Measurements from ENCODE around the gene HAUS7. TPM values are rescaled to one million over a fixed set of nuclear protein-coding genes. Genes with fewer than 3 reads are reported as not detected.

HAUS7 gene
- polyA plus RNA-seq, 3 donors from 2014 or later = 36.3 to 49.5 (median 43.2) TPM

- no peak overlapping the region for H3K27ac Mint-ChIP-seq
- H3K4me1 Mint-ChIP-seq = no peaks in the 10 kb centered on the region
- no peaks in the 10 kb centered on the region for H3K27me3 Mint-ChIP-seq (ENCODE audit: low read depth in 3 of 3)
- no peaks in the 10 kb centered on the region for H3K9me3 Mint-ChIP-seq
- H3K36me3 Mint-ChIP-seq = no peaks in the 10 kb centered on the region
- no peak for DNase-seq
- no peak overlapping the region for H3K4me3 Mint-ChIP-seq
Measured at GRCh38 chrX:153441981-153442380, 28.4 kb downstream of the HAUS7 start.

- no peaks in the 10 kb centered on the region for H3K4me1 Mint-ChIP-seq
- no peaks in the 10 kb centered on the region for H3K27me3 Mint-ChIP-seq (ENCODE audit: low read depth in 3 of 3)
- no peak overlapping the region for H3K27ac Mint-ChIP-seq
- H3K9me3 Mint-ChIP-seq = no peaks in the 10 kb centered on the region
- no peak for DNase-seq
- H3K4me3 Mint-ChIP-seq = no peak overlapping the region
- H3K36me3 Mint-ChIP-seq = no peaks in the 10 kb centered on the region
Measured at GRCh38 chrX:153441296-153441695, 29.1 kb downstream of the HAUS7 start.

GRCh38 chrX:153440556-153441135, 29.7 kb downstream of the HAUS7 start:
- Mint-ChIP-seq H3K27me3 (ENCODE audit: low read depth in 3 of 3) (peaks cover 0 to 2% (median 0%) of the 10 kb centered on the region in 3 donors), H3K4me3 (no peak overlapping the region), H3K9me3 (no peaks in the 10 kb centered on the region), H3K36me3 (no peaks in the 10 kb centered on the region), H3K27ac (no peak overlapping the region), H3K4me1 (no peaks in the 10 kb centered on the region)
- no peak for DNase-seq

GRCh38 chrX:153439977-153440376, 30.4 kb downstream of the HAUS7 start:
- DNase-seq = no peak
- Mint-ChIP-seq H3K4me1 (no peaks in the 10 kb centered on the region), H3K36me3 (no peaks in the 10 kb centered on the region), H3K9me3 (no peaks in the 10 kb centered on the region), H3K27me3 (ENCODE audit: low read depth in 3 of 3) (peaks cover 0 to 2% (median 2%) of the 10 kb centered on the region in 3 donors), H3K27ac (no peak overlapping the region), H3K4me3 (no peak overlapping the region)

GRCh38 chrX:153438532-153438931, 31.8 kb downstream of the HAUS7 start:
- Mint-ChIP-seq H3K4me3 (no peak overlapping the region), H3K27me3 (ENCODE audit: low read depth in 3 of 3) (peaks cover 0 to 2% (median 2%) of the 10 kb centered on the region in 3 donors), H3K27ac (no peak overlapping the region), H3K9me3 (no peaks in the 10 kb centered on the region), H3K4me1 (no peaks in the 10 kb centered on the region), H3K36me3 (no peaks in the 10 kb centered on the region)
- DNase-seq = no peak

GRCh38 chrX:153435845-153436244, 34.5 kb downstream of the HAUS7 start:
- no peaks in the 10 kb centered on the region for H3K4me1 Mint-ChIP-seq

GRCh38 chrX:153434801-153435200, 35.6 kb downstream of the HAUS7 start:
- Mint-ChIP-seq H3K4me3 (no peak overlapping the region), H3K36me3 (no peaks in the 10 kb centered on the region), H3K27ac (no peak overlapping the region), H3K27me3 (ENCODE audit: low read depth in 3 of 3) (peaks cover 0 to 6% (median 2%) of the 10 kb centered on the region in 3 donors), H3K9me3 (no peaks in the 10 kb centered on the region), H3K4me1 (no peaks in the 10 kb centered on the region)
- no peak for DNase-seq

More at GRCh38 chrX:153435845-153436244, 34.5 kb downstream of the HAUS7 start:
- Mint-ChIP-seq H3K36me3 (no peaks in the 10 kb centered on the region), H3K27me3 (ENCODE audit: low read depth in 3 of 3) (peaks cover 0 to 6% (median 2%) of the 10 kb centered on the region in 3 donors), H3K4me3 (no peak overlapping the region), H3K27ac (no peak overlapping the region), H3K9me3 (no peaks in the 10 kb centered on the region)
- DNase-seq = no peak

- no peaks in the 10 kb centered on the region for H3K9me3 Mint-ChIP-seq
- DNase-seq = no peak
- peaks cover 0 to 6% (median 2%) of the 10 kb centered on the region in 3 donors for H3K27me3 Mint-ChIP-seq (ENCODE audit: low read depth in 3 of 3)
- no peaks in the 10 kb centered on the region for H3K36me3 Mint-ChIP-seq
- no peak overlapping the region for H3K27ac Mint-ChIP-seq
- no peaks in the 10 kb centered on the region for H3K4me1 Mint-ChIP-seq
- no peak overlapping the region for H3K4me3 Mint-ChIP-seq
Measured at GRCh38 chrX:153433781-153434285, 36.5 kb downstream of the HAUS7 start.

- Mint-ChIP-seq H3K27me3 (ENCODE audit: low read depth in 3 of 3) (peaks cover 0 to 6% (median 2%) of the 10 kb centered on the region in 3 donors), H3K36me3 (no peaks in the 10 kb centered on the region), H3K27ac (no peak overlapping the region), H3K9me3 (no peaks in the 10 kb centered on the region), H3K4me3 (no peak overlapping the region), H3K4me1 (no peaks in the 10 kb centered on the region)
- no peak for DNase-seq
Measured at GRCh38 chrX:153433161-153433680, 37.2 kb downstream of the HAUS7 start.

GRCh38 chrX:153430796-153431195, 39.6 kb downstream of the HAUS7 start:
- no peaks in the 10 kb centered on the region for H3K4me1 Mint-ChIP-seq
- H3K9me3 Mint-ChIP-seq = peaks cover 0 to 2% (median 0%) of the 10 kb centered on the region in 6 donors
- no peak for DNase-seq
- H3K27me3 Mint-ChIP-seq (ENCODE audit: low read depth in 3 of 3) = peaks cover 0 to 6% (median 2%) of the 10 kb centered on the region in 3 donors
- no peak overlapping the region for H3K4me3 Mint-ChIP-seq
- H3K36me3 Mint-ChIP-seq = peaks cover 0 to 3% (median 0%) of the 10 kb centered on the region in 3 donors
- H3K27ac Mint-ChIP-seq = no peak overlapping the region

GRCh38 chrX:153426204-153426603, 44.2 kb downstream of the HAUS7 start:
- Mint-ChIP-seq H3K27ac (no peak overlapping the region), H3K9me3 (peaks cover 0 to 2% (median 0%) of the 10 kb centered on the region in 6 donors), H3K4me3 (no peak overlapping the region), H3K4me1 (no peaks in the 10 kb centered on the region), H3K27me3 (ENCODE audit: low read depth in 3 of 3) (peaks cover 0 to 4% (median 2%) of the 10 kb centered on the region in 3 donors), H3K36me3 (peaks cover 0 to 3% (median 0%) of the 10 kb centered on the region in 3 donors)
- no peak for DNase-seq

- Mint-ChIP-seq H3K4me1 (no peaks in the 10 kb centered on the region), H3K27ac (no peak overlapping the region), H3K27me3 (ENCODE audit: low read depth in 3 of 3) (peaks cover 0 to 2% (median 2%) of the 10 kb centered on the region in 3 donors), H3K36me3 (peaks cover 0 to 3% (median 0%) of the 10 kb centered on the region in 3 donors), H3K4me3 (no peak overlapping the region), H3K9me3 (peaks cover 0 to 2% (median 0%) of the 10 kb centered on the region in 6 donors)
- DNase-seq = no peak
Measured at GRCh38 chrX:153423652-153424051, 46.7 kb downstream of the HAUS7 start.

GRCh38 chrX:153421856-153422255, 48.5 kb downstream of the HAUS7 start:
- no peak overlapping the region for H3K27ac Mint-ChIP-seq
- no peak for DNase-seq
- H3K9me3 Mint-ChIP-seq = no peaks in the 10 kb centered on the region
- H3K4me1 Mint-ChIP-seq = no peaks in the 10 kb centered on the region
- H3K4me3 Mint-ChIP-seq = no peak overlapping the region
- H3K36me3 Mint-ChIP-seq = no peaks in the 10 kb centered on the region
- H3K27me3 Mint-ChIP-seq (ENCODE audit: low read depth in 3 of 3) = peaks cover 2% of the 10 kb centered on the region in 3 donors

- DNase-seq = no peak
- no peak overlapping the region for H3K27ac Mint-ChIP-seq
- no peaks in the 10 kb centered on the region for H3K4me1 Mint-ChIP-seq
Measured at GRCh38 chrX:153420851-153421599, 49.4 kb downstream of the HAUS7 start.

More at GRCh38 chrX:153420851-153421599, 49.4 kb downstream of the HAUS7 start:
- peaks cover under 1 to 2% (median 2%) of the 10 kb centered on the region in 3 donors for H3K27me3 Mint-ChIP-seq (ENCODE audit: low read depth in 3 of 3)
- H3K4me3 Mint-ChIP-seq = no peak overlapping the region
- H3K36me3 Mint-ChIP-seq = no peaks in the 10 kb centered on the region
- no peaks in the 10 kb centered on the region for H3K9me3 Mint-ChIP-seq
